ENCODE results near the gene LRTM1.

LRTM1 gene

GRCh38 chr3:54966979-54967378, 39.1 kb upstream of the LRTM1 start:
- TF ChIP-seq CTCF (IDR thresholded peaks at IDR 0.05; ENCODE audit: extremely low read depth, missing control alignments): no peak
- DNase-seq (ENCODE audit: low spot score): no peak

- TF ChIP-seq CTCF (IDR thresholded peaks at IDR 0.05; ENCODE audit: extremely low read depth, missing control alignments): no peak
- DNase-seq (ENCODE audit: low spot score): no peak
Observed at GRCh38 chr3:54965746-54966145, 37.9 kb upstream of the LRTM1 start.

GRCh38 chr3:54964081-54964480, 36.2 kb upstream of the LRTM1 start:
- no peak for DNase-seq (ENCODE audit: low spot score)
- no peak for TF ChIP-seq CTCF (IDR thresholded peaks at IDR 0.05; ENCODE audit: extremely low read depth, missing control alignments)

- no peak for TF ChIP-seq CTCF (IDR thresholded peaks at IDR 0.05; ENCODE audit: extremely low read depth, missing control alignments)
- no peak for DNase-seq (ENCODE audit: low spot score)
Observed at GRCh38 chr3:54963641-54964040, 35.8 kb upstream of the LRTM1 start.

GRCh38 chr3:54962200-54962599, 34.3 kb upstream of the LRTM1 start:
- TF ChIP-seq CTCF (IDR thresholded peaks at IDR 0.05; ENCODE audit: extremely low read depth, missing control alignments): no peak
- DNase-seq (ENCODE audit: low spot score): no peak

GRCh38 chr3:54960701-54961100, 32.8 kb upstream of the LRTM1 start:
- DNase-seq (ENCODE audit: low spot score): no peak

GRCh38 chr3:54960082-54960481, 32.2 kb upstream of the LRTM1 start:
- no peak for TF ChIP-seq CTCF (IDR thresholded peaks at IDR 0.05; ENCODE audit: extremely low read depth, missing control alignments)
- no peak for DNase-seq (ENCODE audit: low spot score)

More at GRCh38 chr3:54960701-54961100, 32.8 kb upstream of the LRTM1 start:
- no peak for TF ChIP-seq CTCF (IDR thresholded peaks at IDR 0.05; ENCODE audit: extremely low read depth, missing control alignments)

Data from GM20000 (cell line).